Hepatic stellate cell (primary cell): ENCODE data around the gene KRTAP1-4.
"Not testable (repeated sequence)": the region's sequence is repeated elsewhere in the genome, so short reads cannot be mapped to it uniquely, and the experiment has no call there.

Experiments
- DNase-seq: peaks from one replicate; pipeline ENCODE4 v3.0.0; 2011; ENCODE audit warnings: low spot score

KRTAP1-4 gene

DNA sequence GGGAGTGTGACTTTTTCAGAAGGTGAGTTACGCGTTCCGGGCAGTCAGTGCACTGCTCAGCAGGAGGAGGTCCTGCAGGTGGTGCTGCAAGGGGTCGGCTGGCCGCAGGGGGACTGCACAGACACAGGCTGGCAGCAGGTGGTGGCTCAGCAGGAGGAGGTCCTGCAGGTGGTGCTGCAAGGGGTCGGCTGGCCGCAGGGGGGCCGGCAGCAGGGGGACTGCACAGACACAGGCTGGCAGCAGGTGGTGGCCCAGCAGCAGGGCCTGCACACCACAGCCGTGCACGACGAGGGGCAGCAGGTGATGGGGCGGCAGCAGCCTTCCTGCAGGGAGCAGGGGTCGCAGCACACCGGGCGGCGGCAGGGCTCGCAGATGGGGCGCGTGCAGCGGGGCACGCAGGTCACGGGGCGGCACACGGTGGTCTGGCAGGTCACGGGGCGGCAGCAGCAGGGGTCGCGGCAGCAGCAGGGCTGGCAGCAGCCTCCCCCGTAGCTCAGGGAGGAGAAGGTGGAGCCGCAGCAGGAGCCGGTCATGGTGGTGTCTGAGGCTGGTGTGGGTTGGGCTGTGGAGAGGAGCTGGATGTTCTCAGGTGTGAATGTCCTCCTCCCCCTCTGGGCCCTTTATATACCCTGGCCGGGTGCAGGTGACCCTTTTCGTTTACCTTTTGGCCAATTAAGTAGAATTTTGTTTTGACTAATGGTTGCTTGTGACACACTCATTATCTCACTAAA is 16.9 kb upstream of the KRTAP1-4 start, which contains the start of gene KRTAP2-1:
Gene KRTAP2-1 (minus strand): TSS at position 582 of the 731 bp plus-strand sequence. CDS start 49 bp downstream, at position 533.
- DNase-seq: not testable (repeated sequence)

DNA sequence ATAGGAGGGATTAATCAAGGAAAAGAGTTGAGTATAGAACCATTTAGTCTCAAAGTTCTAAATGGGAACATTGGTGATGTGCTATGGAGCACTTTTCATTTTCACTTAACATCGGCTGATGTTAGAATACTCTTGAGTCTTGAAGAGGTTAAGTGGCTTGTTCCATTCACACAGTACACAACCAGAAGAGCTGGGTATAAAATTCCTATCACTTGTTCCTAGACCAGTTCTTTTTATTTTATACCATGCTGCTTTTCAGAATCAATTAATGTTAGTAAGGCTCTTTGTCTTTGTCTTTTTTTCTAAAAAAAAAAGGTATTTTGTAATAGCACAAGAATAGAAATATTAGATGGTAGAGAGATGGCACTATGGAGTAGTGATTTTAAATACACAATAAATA is 13.0 kb upstream of the KRTAP1-4 start:
- no peak for DNase-seq

DNA sequence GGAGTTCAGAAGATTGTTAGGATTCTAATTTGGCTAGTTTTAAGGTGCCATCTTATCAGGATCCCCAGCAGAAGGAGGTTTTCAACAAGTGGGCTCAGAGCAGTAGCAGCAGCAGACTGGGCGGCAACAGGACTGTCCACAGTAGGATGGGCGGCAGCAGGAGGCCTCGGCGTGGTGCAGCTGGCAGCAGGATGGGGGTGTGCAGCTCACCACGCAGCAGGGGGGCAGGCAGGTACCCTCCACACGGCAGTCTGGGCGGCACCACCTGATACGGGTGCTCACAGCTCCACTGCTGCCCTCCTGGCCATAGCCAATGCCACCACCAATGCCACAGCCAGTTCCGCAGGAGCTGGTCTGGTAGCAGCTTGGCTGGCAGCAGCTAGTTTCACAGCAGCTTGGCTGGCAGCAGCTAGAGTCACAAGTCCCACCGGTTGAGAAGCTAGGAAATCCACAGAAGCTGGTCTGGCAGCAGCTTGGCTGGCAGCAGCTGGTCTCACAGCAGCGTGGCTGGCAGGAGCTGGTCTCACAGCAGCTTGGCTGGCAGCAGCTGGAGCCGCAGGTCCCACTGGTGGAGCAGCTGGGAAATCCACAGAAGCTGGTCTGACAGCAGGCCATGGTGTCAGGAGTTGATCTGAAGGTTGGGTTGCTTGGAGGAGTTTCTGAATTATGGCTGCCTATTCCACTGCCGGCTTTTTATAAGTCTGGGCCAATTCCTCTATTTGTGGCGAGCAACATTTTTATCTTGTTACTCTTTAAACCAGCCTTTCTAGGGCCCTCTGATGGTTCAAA is 11.0 kb upstream of the KRTAP1-4 start, which contains the start of gene KRTAP1-1:
Gene KRTAP1-1 (minus strand): TSS at position 668 of the 789 bp plus-strand sequence. CDS start 53 bp downstream, at position 615.
- peak; percentile 26 for DNase-seq

DNA sequence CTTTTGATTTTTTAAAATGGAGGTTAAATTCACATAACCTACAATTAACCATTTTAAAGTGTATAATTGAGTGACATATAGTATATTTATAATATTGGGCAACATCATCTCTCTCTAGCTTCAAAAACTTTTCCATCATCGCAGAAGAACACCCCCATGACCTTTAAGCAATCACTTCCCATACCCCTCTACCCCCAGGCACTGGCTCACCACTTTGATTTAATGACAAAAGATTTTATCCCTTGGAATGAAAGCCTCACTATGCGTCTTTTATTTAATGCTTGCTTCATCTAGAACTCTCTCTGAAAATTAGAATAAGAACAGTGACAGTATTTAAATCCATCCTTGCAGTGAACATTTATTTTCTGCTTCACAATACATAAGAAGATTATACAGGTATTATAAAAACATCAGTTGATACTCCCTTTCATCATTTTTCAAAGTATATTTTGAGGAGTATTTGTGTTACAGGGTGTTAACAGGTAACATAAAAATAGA is 7.9 kb upstream of the KRTAP1-4 start:
- no peak for DNase-seq

DNA sequence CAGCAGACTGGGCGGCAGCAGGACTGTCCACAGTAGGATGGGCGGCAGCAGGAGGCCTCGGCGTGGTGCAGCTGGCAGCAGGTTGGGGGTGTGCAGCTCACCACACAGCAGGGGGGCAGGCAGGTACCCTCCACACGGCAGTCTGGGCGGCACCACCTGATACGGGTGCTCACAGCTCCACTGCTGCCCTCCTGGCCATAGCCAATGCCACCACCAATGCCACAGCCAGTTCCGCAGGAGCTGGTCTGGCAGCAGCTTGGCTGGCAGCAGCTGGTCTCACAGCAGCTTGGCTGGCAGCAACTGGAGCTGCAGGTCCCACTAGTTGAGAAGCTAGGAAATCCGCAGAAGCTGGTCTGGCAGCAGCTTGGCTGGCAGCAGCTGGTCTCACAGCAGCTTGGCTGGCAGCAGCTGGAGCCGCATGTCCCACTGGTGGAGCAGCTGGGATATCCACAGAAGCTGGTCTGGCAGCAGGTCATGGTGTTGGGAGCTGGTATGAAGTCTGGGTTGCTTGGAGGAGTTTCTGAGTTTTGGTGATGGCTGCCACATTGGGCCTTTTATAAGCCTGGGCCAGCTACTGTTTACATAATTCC is 4.4 kb upstream of the KRTAP1-4 start, which contains the start of gene KRTAP1-3:
Gene KRTAP1-3 (minus strand): TSS at position 529 of the 590 bp plus-strand sequence. CDS start 53 bp downstream, at position 476.
- not testable (repeated sequence) for DNase-seq

DNA sequence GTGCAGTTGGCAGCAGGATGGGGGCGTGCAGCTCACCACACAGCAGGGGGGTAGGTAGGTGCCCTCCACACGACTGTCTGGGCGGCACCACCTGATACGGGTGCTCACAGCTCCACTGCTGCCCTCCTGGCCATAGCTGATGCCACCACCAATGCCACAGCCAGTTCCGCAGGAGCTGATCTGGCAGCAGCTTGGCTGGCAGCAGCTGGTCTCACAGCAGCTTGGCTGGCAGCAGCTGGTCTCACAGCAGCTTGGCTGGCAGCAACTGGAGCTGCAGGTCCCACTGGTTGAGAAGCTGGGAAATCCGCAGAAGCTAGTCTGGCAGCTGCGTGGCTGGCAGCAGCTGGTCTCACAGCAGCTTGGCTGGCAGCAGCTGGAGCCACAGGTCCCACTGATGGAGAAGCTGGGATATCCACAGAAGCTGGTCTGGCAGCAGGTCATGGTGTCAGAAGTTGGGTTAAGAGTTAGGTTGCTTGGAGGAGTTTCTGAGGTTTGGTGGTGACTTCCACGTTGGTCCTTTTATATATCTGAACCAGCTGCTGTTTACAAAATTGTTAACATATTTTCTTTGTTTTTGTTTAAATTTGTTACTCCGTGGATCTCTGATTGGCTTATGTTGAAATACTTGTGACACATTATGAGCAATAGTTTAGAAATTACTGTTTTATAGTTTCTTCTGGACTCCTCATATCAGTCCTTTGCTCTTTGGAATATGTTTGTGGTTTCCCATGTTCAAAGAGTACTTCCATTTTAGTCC is 3.1 kb downstream of the KRTAP1-4 start, which contains the start of gene KRTAP1-5:
Gene KRTAP1-5 (minus strand): TSS at position 494 of the 757 bp plus-strand sequence. CDS start 53 bp downstream, at position 441.
- DNase-seq: peak; percentile 66

DNA sequence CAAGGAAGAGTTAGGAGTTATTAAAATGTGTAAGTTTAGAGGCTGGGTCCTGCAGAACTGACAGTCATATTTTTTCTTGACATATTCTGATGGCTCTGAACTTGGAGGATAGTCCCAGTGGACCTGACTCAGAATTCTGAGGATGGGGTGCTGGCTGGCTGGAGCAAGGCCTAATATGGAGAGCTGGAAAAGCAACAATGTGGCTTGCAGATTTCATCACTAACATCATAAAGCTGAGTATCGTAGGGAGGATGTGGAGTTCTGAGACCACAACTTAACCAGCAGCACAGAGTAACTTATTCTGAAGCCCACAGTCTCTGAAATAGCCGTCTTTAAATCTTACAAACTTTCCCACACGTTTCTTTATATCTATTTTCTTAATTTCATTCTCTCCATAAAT is 5.3 kb downstream of the KRTAP1-4 start:
- DNase-seq: no peak

DNA sequence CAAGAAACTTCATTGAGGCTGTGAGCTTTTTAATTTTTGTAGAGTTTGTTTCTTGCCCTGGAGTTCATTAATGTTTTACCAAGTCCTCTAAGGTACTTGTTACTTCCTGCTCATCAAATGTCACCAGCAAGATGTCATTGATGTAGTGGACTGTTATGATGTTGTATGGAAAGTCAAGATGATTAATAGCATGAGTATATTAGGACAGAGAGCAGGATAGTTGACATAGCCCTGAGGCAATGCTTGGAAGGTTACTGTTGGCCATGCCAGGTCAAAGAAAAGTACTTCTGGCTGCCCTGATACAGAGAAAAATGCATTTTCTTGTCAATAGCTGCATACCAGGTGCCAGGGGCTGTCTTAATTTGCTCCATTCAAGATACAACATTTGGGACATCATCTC is 9.7 kb downstream of the KRTAP1-4 start:
- DNase-seq: no peak

DNA sequence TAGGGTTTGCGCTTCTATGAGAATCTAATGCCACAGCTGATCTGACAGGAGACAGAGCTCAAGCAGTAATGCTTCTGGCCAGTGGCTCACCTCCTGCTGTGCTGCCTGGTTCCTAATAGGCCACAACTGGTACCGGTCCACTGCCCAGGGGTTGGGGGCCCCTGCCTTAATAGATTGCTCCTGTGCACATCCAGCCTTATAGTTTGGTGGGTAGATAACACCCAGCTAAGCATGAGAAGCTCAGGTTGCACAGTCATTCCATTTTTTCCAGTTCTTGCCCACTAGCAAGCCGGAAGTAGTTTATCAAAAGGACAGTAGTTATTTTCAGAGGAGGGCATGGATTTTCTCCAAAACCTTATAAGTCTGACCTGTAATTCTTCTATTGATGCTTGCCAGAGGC is 10.6 kb downstream of the KRTAP1-4 start:
- DNase-seq: no peak

DNA sequence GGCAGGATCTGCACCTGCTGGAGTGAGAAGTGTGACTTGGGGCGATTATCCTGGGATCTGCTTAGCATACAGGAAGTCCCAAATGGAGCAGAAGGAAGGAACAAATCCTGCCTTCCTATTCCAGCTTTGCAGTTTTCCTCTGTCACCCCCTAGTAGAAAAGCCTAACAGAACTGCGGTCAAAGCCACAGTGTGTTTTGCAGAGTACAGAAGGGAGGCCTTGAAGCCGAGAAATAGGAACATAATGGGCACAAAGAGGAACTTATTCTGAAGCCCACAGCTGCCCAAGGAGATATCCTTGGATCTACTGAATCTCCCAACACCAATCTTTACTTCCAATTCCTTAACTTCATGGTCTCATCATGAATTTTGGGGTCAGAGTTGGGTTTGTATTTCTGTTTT is 11.5 kb downstream of the KRTAP1-4 start:
- DNase-seq: no peak

DNA sequence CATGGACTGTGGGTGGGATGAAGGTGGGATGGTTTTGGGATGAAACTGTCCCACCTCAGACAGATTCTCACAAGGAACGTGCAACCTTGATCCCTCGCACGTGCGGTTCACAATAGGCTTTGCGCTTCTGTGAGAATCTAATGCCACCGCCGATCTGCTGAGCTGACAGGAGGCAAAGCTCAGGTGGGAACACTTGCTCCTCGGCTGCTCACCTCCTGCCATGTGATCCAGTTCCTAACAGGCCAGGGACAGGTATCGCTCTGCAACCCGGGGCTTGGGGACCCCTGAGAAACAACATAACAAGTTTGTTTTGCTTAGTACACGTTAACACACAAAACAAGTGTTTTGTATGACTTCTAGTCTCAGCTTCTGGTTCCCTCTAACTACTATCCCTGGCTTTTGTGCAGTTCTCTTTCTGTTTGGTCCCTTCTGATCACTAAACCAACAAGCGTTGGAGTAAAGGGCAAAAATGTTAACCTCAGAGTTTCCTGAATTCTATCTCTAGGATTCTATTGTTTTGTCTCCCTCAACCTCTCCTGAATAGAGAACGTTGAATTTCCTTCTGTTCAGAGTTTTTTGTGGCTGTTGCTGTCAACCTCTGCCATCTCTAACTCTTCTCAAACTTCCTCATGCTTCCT is 13.3 kb downstream of the KRTAP1-4 start:
- no peak for DNase-seq

DNA sequence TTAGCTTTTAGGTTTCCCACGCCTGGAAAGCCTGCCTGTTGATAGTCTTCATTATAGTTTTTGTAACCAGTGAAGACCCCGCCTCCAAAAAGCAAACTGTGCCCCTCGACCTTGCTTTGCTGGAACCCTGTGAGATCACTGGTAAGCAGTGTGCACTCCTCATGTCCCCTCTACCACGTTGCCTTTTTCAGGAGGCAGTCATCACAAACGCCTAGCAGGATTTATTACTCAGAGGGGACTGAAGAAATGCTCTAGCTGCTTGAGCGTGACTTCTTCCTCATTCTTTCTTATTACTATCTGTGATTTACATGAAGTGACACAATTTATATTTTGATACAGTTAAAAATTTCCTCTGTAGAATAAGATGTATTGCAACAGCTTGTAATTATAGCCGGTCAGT is 14.5 kb downstream of the KRTAP1-4 start:
- no peak for DNase-seq

DNA sequence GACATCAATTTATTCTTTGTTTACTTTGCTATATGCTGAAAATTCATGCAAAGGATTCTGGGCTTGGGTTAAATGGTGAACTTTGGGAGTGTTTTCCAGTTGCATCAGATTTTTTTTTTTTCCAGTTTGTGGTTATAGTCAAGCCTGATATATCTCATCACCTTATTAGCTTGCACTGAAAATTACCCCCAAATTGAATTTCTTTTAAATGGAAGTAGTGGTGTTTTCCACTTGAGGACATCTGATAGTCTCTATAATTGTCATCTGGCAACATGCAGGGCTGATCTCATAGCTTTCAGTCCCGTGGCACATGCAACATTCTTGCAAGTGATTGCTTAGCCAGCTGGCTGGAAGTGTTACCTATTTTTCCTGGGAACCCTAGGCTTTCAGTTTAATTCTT is 16.4 kb downstream of the KRTAP1-4 start:
- no peak for DNase-seq

DNA sequence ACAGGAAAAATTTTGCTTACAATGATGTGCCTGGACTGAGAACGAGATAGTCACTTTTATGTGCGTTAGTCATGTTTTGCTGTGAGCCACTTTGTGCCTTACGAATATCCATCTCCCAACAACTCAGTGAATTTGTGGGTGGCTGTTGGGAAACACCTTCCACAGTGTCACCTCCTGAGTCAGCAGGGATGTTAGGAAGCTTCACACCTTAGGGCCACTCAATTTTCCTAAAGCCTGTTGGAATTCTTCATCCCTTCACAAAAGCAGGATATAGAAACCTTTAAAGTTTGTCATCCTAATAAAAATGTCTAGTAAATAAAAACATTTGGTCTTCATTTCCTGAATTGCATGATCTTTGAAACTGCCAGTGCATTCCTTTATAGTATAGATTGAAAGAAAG is 16.8 kb downstream of the KRTAP1-4 start:
- DNase-seq: no peak

DNA sequence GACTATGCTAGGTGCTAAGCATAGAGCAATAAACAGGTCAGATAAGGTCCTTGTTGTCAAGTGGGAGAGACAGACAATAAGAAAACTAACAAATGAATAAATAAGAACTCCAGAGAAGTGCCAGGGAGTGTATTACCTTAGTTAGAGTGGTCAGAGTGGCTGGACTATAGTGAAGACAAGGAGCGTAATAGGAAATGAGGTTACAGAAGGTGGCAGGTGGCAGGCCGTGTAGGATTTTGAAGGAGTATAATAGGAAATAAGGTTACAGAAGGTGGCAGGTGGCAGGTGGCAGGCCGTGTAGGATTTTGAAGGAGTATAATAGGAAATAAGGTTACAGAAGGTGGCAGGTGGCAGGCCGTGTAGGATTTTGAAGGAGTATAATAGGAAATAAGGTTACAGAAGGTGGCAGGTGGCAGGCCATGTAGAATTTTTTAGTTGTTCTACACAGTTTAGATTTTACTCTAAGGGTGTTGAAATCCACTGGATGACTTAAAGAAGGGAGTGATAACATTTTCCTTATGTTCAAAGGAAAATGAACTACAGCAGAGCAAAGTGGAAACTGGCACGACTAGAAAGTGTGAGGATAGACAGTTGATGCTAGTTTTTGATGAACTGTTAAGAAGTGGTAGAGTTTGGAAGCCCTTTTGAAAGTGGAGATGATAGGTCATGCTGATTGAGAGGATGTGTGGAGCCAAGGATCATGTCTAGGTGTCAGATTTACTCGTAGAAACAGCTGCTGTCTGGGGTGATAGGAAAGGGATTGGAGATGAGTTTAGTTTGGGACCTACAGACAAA is 17.5 kb downstream of the KRTAP1-4 start:
- DNase-seq: no peak

DNA sequence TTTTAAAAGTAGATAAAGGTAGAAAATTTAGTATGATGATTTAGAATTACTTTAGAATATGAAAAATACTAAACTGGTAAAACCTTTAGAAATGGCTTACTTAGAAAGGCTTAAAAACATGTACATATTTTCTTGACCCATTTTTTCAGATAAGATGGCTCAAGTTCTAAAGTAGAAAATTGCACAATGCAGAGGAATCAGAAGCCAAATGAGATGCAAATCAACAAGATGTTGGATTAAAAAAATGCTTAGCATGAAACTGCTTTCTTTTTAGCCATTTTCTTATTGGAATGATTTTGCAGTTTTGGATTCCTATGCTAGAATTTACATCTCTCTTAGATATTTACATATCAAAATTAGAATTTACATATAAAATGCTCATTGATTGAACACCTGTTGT is 19.6 kb downstream of the KRTAP1-4 start:
- no peak for DNase-seq

DNA sequence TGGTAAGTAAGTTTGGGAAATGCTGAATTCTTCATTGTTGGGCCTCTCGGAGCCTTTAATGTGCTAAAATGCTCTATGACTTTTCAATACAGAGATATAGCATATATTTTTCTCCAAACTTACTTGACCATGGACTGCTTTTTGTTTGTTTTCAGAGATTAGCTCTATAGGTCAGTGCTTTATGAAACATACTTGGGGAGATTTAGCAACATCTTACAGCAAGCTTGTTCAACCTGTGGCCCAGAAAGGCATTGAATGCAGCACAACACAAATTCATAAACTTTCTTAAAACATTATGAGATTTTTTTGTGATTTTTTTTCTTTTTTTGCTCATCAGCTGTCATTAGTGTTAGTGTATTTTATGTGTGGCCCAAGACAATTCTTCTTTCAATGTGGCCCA is 20.1 kb downstream of the KRTAP1-4 start:
- DNase-seq: no peak

DNA sequence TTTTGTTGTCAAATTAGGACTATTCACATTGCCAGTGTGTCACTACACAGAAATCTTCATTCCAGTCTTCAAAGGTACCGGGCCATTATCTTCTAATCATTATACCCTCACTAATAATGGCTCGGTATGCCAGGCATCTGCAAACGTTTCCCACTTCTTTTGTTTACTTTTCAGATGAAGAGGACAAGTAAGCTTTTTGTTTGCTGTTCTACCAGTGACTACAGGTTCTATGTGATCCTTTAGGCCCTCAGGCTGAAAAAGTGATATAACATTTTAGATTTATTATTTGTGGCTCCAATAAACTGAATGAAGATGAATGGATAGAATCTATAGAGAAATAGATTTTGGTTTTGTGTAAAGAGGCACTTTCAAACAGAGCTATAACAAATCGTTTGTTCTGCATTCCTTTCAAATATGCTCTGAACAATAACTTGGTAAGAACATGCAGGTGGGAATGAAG is 20.7 kb downstream of the KRTAP1-4 start:
- no peak for DNase-seq

DNA sequence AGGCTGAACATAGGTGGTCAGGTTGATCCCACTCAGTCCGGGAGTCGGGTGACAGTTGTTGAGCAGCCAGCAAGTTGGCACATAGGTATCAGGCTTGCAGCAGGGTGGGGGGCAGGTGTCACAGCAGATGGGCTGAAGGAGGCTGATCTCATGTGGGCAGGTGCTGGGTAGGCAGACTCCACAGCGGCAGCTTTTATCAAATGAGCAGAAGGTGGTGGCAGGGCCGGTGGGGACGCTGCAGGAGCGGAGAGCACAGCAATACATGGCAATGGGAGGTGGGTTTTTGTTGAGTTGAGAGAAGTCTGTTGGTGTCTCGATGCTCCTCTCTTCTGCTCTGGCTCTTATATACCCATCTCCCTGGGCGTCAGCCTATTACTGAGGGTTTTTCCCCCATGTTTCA is 21.2 kb downstream of the KRTAP1-4 start, which contains the start of gene KRTAP3-1:
Gene KRTAP3-1 (minus strand): TSS at position 318 of the 400 bp plus-strand sequence. CDS start 54 bp downstream, at position 264.
- DNase-seq: no peak

DNA sequence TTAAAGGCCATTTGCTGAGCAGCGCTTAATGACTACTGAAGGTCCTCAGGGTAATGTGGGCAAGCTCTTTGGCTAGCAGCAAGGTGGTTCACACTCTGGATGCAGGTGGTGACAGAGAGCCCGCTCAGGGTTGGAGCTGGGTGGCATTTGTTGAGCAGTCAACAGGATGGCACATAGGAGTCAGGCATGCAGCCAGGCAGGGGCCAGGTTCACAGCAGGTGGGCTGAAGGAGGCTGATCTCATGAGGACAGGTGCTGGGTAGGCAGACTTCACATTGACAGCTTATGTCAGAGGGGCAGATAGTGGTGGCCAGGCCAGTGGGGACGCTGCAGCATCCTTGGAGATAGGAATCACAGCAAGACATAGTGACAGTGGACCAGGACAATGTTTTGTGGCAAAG is 25.6 kb downstream of the KRTAP1-4 start:
- no peak for DNase-seq
